Neural progenitor cell (in vitro differentiated cells): Measurements from ENCODE around the gene CDH23. TPM values are rescaled to one million over a fixed set of nuclear protein-coding genes. Genes with fewer than 3 reads are reported as not detected.

ENCODE experiments used
- DNase-seq: peaks from one replicate; pipeline ENCODE4 v3.0.0-alpha.2; 2016; ENCODE audit warnings: low spot score
- H2AFZ ChIP-seq: fragments of 200-600 bp; sonication (generic); replicated peaks from 2 replicates; pipeline ENCODE4 v1.6.1; 2016; ENCODE audit warnings: antibody characterized with exemption
- H3F3A ChIP-seq: fragments of 200-600 bp; sonication (generic); 2 replicates; pipeline ENCODE4 v1.6.1; 2016; ENCODE audit warnings: antibody characterized with exemption, low read depth
- H3K27ac ChIP-seq: fragments of 200-600 bp; sonication (generic); 2 replicates; pipeline ENCODE4 v1.5.1; 2016; ENCODE audit warnings: mild to moderate bottlenecking
- H3K27me3 ChIP-seq: fragments of 200-600 bp; sonication (generic); 2 replicates; pipeline ENCODE4 v1.6.1; 2016; ENCODE audit warnings: mild to moderate bottlenecking, moderate library complexity
- H3K36me3 ChIP-seq: fragments of 200-600 bp; sonication (generic); 2 replicates; pipeline ENCODE4 v1.5.1; 2016
- H3K4me1 ChIP-seq: fragments of 200-600 bp; sonication (generic); 2 replicates; pipeline ENCODE4 v1.6.1; 2016; ENCODE audit warnings: mixed run types
- H3K4me2 ChIP-seq: fragments of 200-600 bp; sonication (generic); 2 replicates; pipeline ENCODE4 v1.6.1; 2016
- H3K4me3 ChIP-seq: fragments of 200-600 bp; sonication (generic); 2 replicates; pipeline ENCODE4 v1.5.1; 2016
- H3K79me2 ChIP-seq: fragments of 200-600 bp; sonication (generic); 2 replicates; pipeline ENCODE4 v1.6.1; 2016; ENCODE audit warnings: low read depth
- H3K9ac ChIP-seq: fragments of 200-600 bp; sonication (generic); 2 replicates; pipeline ENCODE4 v1.6.1; 2016
- H3K9me3 ChIP-seq: fragments of 200-600 bp; sonication (generic); 2 replicates; pipeline ENCODE4 v1.5.1; 2016; ENCODE audit warnings: low read depth
- H4K20me1 ChIP-seq: fragments of 200-600 bp; sonication (generic); 2 replicates; pipeline ENCODE4 v1.6.1; 2016; ENCODE audit warnings: low read depth
- H3K27ac Mint-ChIP-seq: 3 replicates; pipeline ENCODE4 v1.8.0; 2021; ENCODE audit warnings: mixed read lengths
- H3K27me3 Mint-ChIP-seq: 2 replicates; pipeline ENCODE4 v1.8.0; 2022; ENCODE audit warnings: low read depth, mild to moderate bottlenecking, inconsistent platforms, moderate library complexity, mixed read lengths; ENCODE audit not compliant: insufficient read depth
- H3K36me3 Mint-ChIP-seq: 3 replicates; pipeline ENCODE4 v1.8.0; 2021; ENCODE audit warnings: mixed read lengths
- H3K4me1 Mint-ChIP-seq: 3 replicates; pipeline ENCODE4 v1.8.0; 2021; ENCODE audit warnings: mixed read lengths
- H3K4me3 Mint-ChIP-seq: 3 replicates; pipeline ENCODE4 v1.8.0; 2021; ENCODE audit warnings: mild to moderate bottlenecking, moderate library complexity, mixed read lengths
- H3K9me3 Mint-ChIP-seq: 3 replicates; pipeline ENCODE4 v1.8.0; 2020; ENCODE audit warnings: mixed read lengths
- EZH2 ChIP-seq: fragments of 200-600 bp; sonication (generic); IDR thresholded peaks from 2 replicates; pipeline ENCODE4 v1.6.1; 2017; ENCODE audit warnings: antibody characterized with exemption, mild to moderate bottlenecking, moderate library complexity
- EZH2phosphoT487 ChIP-seq: fragments of 200-600 bp; sonication (generic); IDR thresholded peaks from 2 replicates; pipeline ENCODE4 v1.6.1; 2017; ENCODE audit warnings: antibody characterized with exemption
- total RNA-seq: library from RNA; depleted of rRNA; stranded (reverse); fragments of >200 nt; gene quantifications from 2 replicates; pipeline ENCODE4 v1.2.3, GENCODE V29; 2015; ENCODE audit warnings: low replicate concordance
- TF ChIP-seq, protein P1 (sequence below): fragments of 200-600 bp; sonication (generic); IDR thresholded peaks from 2 replicates; pipeline ENCODE4 v1.5.1; 2017; ENCODE audit warnings: antibody characterized with exemption, mild to moderate bottlenecking

The CDH23 gene
- total RNA-seq, 1 donor from 2014 or later: 5.9 TPM

- TF ChIP-seq, protein P1, sequence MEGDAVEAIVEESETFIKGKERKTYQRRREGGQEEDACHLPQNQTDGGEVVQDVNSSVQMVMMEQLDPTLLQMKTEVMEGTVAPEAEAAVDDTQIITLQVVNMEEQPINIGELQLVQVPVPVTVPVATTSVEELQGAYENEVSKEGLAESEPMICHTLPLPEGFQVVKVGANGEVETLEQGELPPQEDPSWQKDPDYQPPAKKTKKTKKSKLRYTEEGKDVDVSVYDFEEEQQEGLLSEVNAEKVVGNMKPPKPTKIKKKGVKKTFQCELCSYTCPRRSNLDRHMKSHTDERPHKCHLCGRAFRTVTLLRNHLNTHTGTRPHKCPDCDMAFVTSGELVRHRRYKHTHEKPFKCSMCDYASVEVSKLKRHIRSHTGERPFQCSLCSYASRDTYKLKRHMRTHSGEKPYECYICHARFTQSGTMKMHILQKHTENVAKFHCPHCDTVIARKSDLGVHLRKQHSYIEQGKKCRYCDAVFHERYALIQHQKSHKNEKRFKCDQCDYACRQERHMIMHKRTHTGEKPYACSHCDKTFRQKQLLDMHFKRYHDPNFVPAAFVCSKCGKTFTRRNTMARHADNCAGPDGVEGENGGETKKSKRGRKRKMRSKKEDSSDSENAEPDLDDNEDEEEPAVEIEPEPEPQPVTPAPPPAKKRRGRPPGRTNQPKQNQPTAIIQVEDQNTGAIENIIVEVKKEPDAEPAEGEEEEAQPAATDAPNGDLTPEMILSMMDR: no peak
- no peak for TF ChIP-seq EZH2phosphoT487
- no peak for TF ChIP-seq EZH2
Measured at GRCh38 chr10:71460615-71461014, 63.9 kb downstream of the CDH23 start.

DNA sequence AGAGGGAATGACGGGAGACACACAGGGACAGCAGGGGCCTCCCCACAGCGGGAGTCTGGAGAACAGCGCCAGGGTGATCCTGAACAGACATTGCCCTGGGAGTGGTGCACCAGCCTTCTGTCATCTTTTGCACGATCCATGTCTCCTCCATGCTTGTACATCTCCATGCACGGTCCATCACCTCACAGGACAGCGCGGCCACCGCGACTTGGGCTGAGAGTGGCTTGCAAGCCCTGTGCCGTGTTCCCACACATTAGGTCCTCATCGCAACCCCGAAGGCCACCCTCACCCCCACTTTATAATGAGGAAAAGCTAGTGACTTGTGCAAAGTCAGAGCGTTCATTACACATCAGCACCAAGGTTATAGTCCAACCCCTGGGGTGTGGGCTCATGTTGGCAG, 64.7 kb downstream of the CDH23 start:
- Mint-ChIP-seq H3K4me3 (no peak overlapping the region), H3K27me3 (peaks cover 9% of the 10 kb centered on the region), H3K4me1 (peaks cover 4% of the 10 kb centered on the region), H3K27ac (no peak overlapping the region), H3K9me3 (no peaks in the 10 kb centered on the region), H3K36me3 (no peaks in the 10 kb centered on the region)
- Histone ChIP-seq H3K36me3 (no peaks in the 10 kb centered on the region), H3K9ac (no peak overlapping the region), H3K27ac (no peak overlapping the region), H4K20me1 (no peaks in the 10 kb centered on the region), H3K4me3 (no peak overlapping the region), H3F3A (no peaks in the 10 kb centered on the region), H2AFZ (no peak overlapping the region), H3K79me2 (no peaks in the 10 kb centered on the region), H3K4me1 (peaks cover 7% of the 10 kb centered on the region), H3K4me2 (no peak overlapping the region), H3K27me3 (no peaks in the 10 kb centered on the region), H3K9me3 (no peaks in the 10 kb centered on the region)
- no peak for TF ChIP-seq EZH2phosphoT487
- TF ChIP-seq, protein P1: no peak
- no peak for TF ChIP-seq EZH2
- DNase-seq: no peak

More at GRCh38 chr10:71460615-71461014, 63.9 kb downstream of the CDH23 start:
- Histone ChIP-seq H4K20me1 (no peaks in the 10 kb centered on the region), H3K4me1 (peaks cover 7% of the 10 kb centered on the region), H3K4me2 (no peak overlapping the region), H3K9me3 (no peaks in the 10 kb centered on the region), H3K9ac (no peak overlapping the region), H2AFZ (no peak overlapping the region), H3K27ac (no peak overlapping the region), H3F3A (no peaks in the 10 kb centered on the region), H3K36me3 (no peaks in the 10 kb centered on the region), H3K79me2 (no peaks in the 10 kb centered on the region), H3K27me3 (no peaks in the 10 kb centered on the region), H3K4me3 (no peak overlapping the region)
- Mint-ChIP-seq H3K4me1 (peaks cover 2% of the 10 kb centered on the region), H3K9me3 (no peaks in the 10 kb centered on the region), H3K27ac (peak overlapping the region; percentile 46), H3K27me3 (peaks cover 9% of the 10 kb centered on the region), H3K4me3 (no peak overlapping the region), H3K36me3 (no peaks in the 10 kb centered on the region)
- no peak for DNase-seq

- no peaks in the 10 kb centered on the region for H3K9me3 ChIP-seq
- no peaks in the 10 kb centered on the region for H4K20me1 ChIP-seq
- no peak for DNase-seq
- H3K4me2 ChIP-seq: no peak overlapping the region
- no peak overlapping the region for H3K27ac Mint-ChIP-seq
- no peak overlapping the region for H3K9ac ChIP-seq
- no peaks in the 10 kb centered on the region for H3K79me2 ChIP-seq
- TF ChIP-seq EZH2phosphoT487: no peak
- TF ChIP-seq, protein P1: no peak
- no peak for TF ChIP-seq EZH2
- no peaks in the 10 kb centered on the region for H3F3A ChIP-seq
- H3K4me1 ChIP-seq: peaks cover 7% of the 10 kb centered on the region
- H3K4me3 ChIP-seq: no peak overlapping the region
- no peak overlapping the region for H3K27ac ChIP-seq
- H3K36me3 Mint-ChIP-seq: no peaks in the 10 kb centered on the region
- H3K4me3 Mint-ChIP-seq: no peak overlapping the region
- no peaks in the 10 kb centered on the region for H3K9me3 Mint-ChIP-seq
- no peaks in the 10 kb centered on the region for H3K27me3 ChIP-seq
- H3K4me1 Mint-ChIP-seq: peaks cover 4% of the 10 kb centered on the region
- peaks cover 7% of the 10 kb centered on the region for H3K27me3 Mint-ChIP-seq
- no peak overlapping the region for H2AFZ ChIP-seq
- no peaks in the 10 kb centered on the region for H3K36me3 ChIP-seq
Measured at GRCh38 chr10:71462062-71462935, 65.6 kb downstream of the CDH23 start.
